ENCODE results near the gene BCAM.

DNA sequence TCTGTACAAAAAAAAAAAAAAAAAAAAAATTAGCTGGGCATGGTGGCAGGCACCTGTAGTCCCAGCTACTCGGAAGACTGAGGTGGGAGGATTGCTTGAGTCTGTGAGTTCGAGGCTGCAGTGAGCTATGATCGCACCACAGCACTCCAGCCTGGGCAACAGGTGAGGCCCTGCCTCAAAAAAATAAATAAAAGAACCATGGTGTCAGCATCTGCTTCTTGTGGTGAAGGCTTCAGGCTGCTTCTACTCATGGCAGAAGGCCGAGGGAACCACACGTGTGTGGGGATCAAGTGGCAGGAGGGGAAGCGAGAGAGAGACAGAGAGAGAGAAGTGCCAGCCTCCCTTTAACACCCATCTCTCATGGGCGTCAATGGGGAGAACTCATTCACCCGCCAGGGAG lies 46.9 kb upstream of the BCAM start:
- TF ChIP-seq, protein P1, sequence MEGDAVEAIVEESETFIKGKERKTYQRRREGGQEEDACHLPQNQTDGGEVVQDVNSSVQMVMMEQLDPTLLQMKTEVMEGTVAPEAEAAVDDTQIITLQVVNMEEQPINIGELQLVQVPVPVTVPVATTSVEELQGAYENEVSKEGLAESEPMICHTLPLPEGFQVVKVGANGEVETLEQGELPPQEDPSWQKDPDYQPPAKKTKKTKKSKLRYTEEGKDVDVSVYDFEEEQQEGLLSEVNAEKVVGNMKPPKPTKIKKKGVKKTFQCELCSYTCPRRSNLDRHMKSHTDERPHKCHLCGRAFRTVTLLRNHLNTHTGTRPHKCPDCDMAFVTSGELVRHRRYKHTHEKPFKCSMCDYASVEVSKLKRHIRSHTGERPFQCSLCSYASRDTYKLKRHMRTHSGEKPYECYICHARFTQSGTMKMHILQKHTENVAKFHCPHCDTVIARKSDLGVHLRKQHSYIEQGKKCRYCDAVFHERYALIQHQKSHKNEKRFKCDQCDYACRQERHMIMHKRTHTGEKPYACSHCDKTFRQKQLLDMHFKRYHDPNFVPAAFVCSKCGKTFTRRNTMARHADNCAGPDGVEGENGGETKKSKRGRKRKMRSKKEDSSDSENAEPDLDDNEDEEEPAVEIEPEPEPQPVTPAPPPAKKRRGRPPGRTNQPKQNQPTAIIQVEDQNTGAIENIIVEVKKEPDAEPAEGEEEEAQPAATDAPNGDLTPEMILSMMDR (conservative IDR thresholded peaks at IDR 0.05): no peak
- TF ChIP-seq ZFX (IDR thresholded peaks at IDR 0.05): no peak

Data from C4-2B (cell line).